HL-60 (cell line): ENCODE data around the gene SLC22A13.
"Not testable (repeated sequence)": the region's sequence is repeated elsewhere in the genome, so short reads cannot be mapped to it uniquely, and the experiment has no call there.

Experiments used
- DNase-seq, 2 experiments: peaks; one replicate each; pipeline ENCODE4 v3.0.0-alpha.2; 2010 to 2020; ENCODE audit warnings: low read depth in 1 of 2, low spot score in 1 of 2
- H3K27ac ChIP-seq: fragments of 250-450 bp; sonication (Bioruptor Pico); replicated peaks from 2 replicates; pipeline ENCODE4 v1.5.1; 2020; ENCODE audit warnings: mild to moderate bottlenecking, moderate library complexity
- H3K27me3 ChIP-seq: fragments of 250-450 bp; sonication (Bioruptor Pico); 2 replicates; pipeline ENCODE4 v1.5.1; 2021; ENCODE audit warnings: mild to moderate bottlenecking, moderate library complexity; ENCODE audit not compliant: insufficient read depth, poor library complexity, severe bottlenecking
- H3K4me3 ChIP-seq: replicated peaks from 2 replicates; pipeline ENCODE4 v1.5.1; 2011; ENCODE audit warnings: mild to moderate bottlenecking, control low read depth, low read length; ENCODE audit not compliant: insufficient read depth
- CTCF ChIP-seq: IDR thresholded peaks from one replicate; pipeline ENCODE4 v1.5.1; 2011; ENCODE audit warnings: low read length, control low read depth, inconsistent platforms; ENCODE audit not compliant: insufficient read depth
- GABPA ChIP-seq: IDR thresholded peaks from 2 replicates; pipeline ENCODE4 v1.6.1; 2012; ENCODE audit warnings: low read depth
- POLR2AphosphoS5 ChIP-seq: IDR thresholded peaks from 2 replicates; pipeline ENCODE4 v1.6.1; 2012; ENCODE audit warnings: low read depth
- REST ChIP-seq: IDR thresholded peaks from 2 replicates; pipeline ENCODE4 v1.6.1; 2012; ENCODE audit warnings: low read depth; ENCODE audit not compliant: insufficient replicate concordance
- SPI1 ChIP-seq: IDR thresholded peaks from 2 replicates; pipeline ENCODE4 v1.6.1; 2012; ENCODE audit warnings: low read depth, mild to moderate bottlenecking, borderline replicate concordance

Gene SLC22A13

GRCh38 chr3:38316356-38317191 lies 51.0 kb downstream of the SLC22A13 start:
- no peak for DNase-seq
- TF ChIP-seq CTCF: no peak
- no peak for TF ChIP-seq POLR2AphosphoS5
- TF ChIP-seq GABPA: no peak
- TF ChIP-seq REST: no peak
- no peak for TF ChIP-seq SPI1
- no peaks in the 10 kb centered on the region for H3K27me3 ChIP-seq
- H3K27ac ChIP-seq: peak overlapping the region; percentile 28
- H3K4me3 ChIP-seq: no peak overlapping the region

- Histone ChIP-seq H3K27ac (peak overlapping the region; percentile 28), H3K4me3 (no peak overlapping the region), H3K27me3 (no peaks in the 10 kb centered on the region)
- peak; percentile 67 to 69 for DNase-seq
- no peak for TF ChIP-seq GABPA
- TF ChIP-seq SPI1: peak; percentile 81
- TF ChIP-seq CTCF: no peak
- TF ChIP-seq POLR2AphosphoS5: no peak
- TF ChIP-seq REST: no peak
Observed at GRCh38 chr3:38317192-38317759, 51.7 kb downstream of the SLC22A13 start.

DNA sequence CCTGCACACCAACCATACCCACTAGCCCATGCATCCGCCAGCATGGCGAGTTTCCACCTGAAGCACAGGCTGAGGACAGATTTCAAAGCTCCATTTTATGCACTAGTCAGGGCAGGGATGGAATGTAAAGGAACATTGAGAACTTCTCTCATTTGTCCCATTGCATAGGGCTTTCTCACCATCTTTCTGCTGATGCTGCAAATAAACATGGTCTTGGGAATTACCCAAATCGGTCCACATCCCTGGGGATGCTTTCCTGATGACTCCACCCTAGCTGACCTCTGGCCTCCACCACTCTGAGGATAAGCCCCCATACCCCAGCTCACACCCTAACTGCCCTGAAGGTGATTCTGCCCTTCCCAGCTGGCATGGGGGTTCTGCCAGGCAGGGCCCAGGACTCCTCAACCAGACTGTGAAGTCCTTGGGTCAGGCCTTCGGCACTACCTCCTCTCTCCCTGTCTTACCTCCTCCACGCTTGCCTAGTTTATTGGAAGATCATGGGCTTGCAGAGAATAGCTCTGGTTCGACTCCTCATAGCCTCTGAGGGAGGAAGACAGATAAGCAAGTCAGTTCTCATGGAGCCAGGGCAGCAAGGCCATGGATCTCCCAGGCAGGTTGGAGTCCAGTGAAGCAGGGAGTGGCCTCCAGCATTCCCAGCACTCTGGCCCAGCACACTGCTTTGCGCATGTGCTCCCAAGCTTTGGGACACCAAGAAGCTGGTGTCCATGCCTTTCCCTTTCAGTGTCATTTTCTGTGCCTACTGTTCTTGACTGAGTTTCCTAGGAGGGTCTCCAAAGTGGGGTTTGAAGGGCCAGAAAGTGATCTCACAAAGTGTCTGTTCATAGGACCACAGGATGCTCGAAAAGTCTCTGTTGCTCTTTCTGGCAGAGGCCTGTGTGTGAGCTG lies 53.4 kb downstream of the SLC22A13 start:
- no peak overlapping the region for H3K27ac ChIP-seq
- no peaks in the 10 kb centered on the region for H3K27me3 ChIP-seq
- no peak for DNase-seq
- no peak for TF ChIP-seq POLR2AphosphoS5
- TF ChIP-seq SPI1: no peak
- no peak for TF ChIP-seq GABPA
- no peak for TF ChIP-seq REST
- TF ChIP-seq CTCF: no peak
- H3K4me3 ChIP-seq: no peak overlapping the region

- not testable (repeated sequence) for H3K27me3 ChIP-seq, H3K4me3 ChIP-seq, H3K27ac ChIP-seq
- DNase-seq: peak in 1 of 2 experiments; percentile 31
Observed at GRCh38 chr3:38320638-38321037, 55.0 kb downstream of the SLC22A13 start.
